Fibroblast of the aortic adventitia (primary cell): ENCODE results near the gene SYPL1. TPM values are rescaled to one million over a fixed set of nuclear protein-coding genes. Genes with fewer than 3 reads are reported as not detected.

ENCODE experiments used
- DNase-seq: peaks from one replicate; pipeline ENCODE4 v3.0.0-alpha.2; 2010; ENCODE audit warnings: low read depth
- H3K4me3 ChIP-seq: 2 replicates; pipeline ENCODE4 v1.5.1; 2011; ENCODE audit warnings: low read depth, mild to moderate bottlenecking, control low read depth, low read length, moderate library complexity
- total RNA-seq: library from RNA; depleted of rRNA; stranded (reverse); fragments of >200 nt; gene quantifications from 2 replicates; pipeline ENCODE4 v1.2.3, GENCODE V29; 2012; ENCODE audit warnings: low replicate concordance
- TF ChIP-seq, protein P1 (sequence below): IDR thresholded peaks from 2 replicates; pipeline ENCODE4 v1.5.1; 2011; ENCODE audit warnings: mild to moderate bottlenecking, low read length, control low read depth, inconsistent platforms; ENCODE audit not compliant: insufficient read depth

The SYPL1 gene
- total RNA-seq, 1 donor: 69.5 TPM

DNA sequence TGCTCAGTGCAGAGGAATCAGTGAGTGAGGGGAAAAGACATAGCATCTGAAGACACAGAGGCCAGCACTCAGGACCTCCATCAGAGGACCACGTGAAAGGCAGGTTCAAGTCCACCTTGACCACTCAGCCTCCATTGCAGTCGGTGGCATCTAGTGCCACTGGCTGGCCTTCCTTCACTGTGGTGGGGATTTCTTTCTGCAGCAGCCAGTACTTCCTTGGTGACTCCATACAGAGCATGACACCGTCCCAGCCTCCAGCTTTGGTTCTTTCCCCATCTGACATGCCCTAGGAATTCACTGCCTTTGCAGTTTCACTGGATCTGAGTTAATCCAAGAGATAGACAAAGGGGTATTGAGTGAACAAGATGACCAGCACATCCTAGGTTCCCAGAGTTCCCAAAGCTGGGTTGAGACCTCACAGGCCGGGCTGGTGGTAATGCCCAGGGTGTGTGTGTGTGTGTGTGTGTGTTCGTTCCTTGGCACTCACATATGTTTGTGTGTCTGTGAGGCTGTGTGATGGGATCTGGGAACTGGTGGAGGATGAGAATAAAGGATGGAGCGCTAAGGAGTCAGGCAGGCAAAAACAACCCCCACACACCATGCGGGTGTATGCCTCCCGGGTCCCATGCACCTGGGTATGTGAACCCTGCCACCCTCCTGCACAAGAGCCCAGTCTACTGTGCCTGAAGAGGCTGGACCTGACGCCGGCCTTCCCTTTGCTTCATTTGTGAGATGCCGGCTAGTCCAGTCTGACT is 57.8 kb downstream of the SYPL1 start:
- TF ChIP-seq, protein P1, sequence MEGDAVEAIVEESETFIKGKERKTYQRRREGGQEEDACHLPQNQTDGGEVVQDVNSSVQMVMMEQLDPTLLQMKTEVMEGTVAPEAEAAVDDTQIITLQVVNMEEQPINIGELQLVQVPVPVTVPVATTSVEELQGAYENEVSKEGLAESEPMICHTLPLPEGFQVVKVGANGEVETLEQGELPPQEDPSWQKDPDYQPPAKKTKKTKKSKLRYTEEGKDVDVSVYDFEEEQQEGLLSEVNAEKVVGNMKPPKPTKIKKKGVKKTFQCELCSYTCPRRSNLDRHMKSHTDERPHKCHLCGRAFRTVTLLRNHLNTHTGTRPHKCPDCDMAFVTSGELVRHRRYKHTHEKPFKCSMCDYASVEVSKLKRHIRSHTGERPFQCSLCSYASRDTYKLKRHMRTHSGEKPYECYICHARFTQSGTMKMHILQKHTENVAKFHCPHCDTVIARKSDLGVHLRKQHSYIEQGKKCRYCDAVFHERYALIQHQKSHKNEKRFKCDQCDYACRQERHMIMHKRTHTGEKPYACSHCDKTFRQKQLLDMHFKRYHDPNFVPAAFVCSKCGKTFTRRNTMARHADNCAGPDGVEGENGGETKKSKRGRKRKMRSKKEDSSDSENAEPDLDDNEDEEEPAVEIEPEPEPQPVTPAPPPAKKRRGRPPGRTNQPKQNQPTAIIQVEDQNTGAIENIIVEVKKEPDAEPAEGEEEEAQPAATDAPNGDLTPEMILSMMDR: no peak
- DNase-seq: no peak
- no peak overlapping the region for H3K4me3 ChIP-seq

DNA sequence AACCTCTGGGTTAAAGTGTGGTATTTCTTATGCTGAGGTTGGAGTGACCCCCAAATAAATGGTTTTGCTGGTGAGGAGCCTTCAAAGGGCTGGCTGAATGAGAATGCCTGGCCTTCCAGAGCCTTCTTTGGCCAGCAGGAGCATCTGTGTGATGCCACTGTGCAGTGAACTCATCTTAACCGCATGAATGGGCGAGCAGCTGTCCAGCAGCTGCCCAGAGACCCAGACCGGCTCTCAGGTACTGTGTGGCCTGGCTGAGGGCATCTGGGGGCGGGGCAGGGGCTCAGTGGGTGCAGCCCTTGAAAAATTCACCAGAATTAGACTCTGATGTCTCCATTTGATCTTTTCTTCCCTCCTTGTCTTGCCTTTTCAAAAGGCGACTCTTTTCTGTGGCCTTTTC is 59.0 kb downstream of the SYPL1 start:
- TF ChIP-seq, protein P1: no peak
- DNase-seq: no peak

DNA sequence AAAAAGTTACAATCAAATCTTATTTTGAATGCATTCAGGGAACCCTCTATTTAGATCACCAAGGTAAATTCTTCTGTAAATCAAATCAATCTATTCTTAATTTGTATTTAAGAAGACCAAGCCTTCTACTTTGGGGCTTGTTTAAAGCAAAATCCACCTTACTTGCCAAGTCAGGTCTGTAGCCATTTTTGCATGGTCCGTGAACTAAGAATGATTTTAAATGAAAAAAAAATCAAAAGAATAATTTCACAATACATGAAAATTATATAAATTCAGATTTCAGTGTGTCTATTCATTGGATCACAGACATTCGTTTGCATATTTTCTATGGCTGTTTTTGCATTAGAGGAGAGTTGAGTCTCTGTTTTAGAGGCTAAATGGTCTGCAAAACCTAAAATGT is 59.4 kb downstream of the SYPL1 start:
- DNase-seq: no peak
- TF ChIP-seq, protein P1: no peak
- H3K4me3 ChIP-seq: no peak overlapping the region

More for the DNA sequence above, 59.0 kb downstream of the SYPL1 start:
- no peak overlapping the region for H3K4me3 ChIP-seq

DNA sequence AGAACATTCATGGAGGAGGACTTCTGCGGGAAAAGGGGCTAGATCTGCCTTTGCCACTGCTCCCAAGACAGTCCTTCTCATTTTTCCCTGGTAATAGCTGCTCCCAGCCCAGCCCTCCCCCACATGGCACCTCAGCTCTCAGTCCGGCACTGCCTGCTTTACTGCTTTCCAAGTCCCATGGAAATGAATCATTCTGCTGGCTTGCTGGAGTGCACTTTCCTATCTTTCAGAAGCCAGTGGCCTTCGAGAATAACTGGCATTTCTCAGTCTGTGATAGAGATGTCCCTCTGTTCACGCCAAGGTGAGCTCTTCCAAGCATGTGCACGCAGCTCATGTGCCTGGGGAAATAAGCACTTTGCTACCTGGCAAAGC is 61.4 kb downstream of the SYPL1 start:
- H3K4me3 ChIP-seq: peak overlapping the region; percentile 14
- DNase-seq: peak; percentile 77
- TF ChIP-seq, protein P1: no peak

DNA sequence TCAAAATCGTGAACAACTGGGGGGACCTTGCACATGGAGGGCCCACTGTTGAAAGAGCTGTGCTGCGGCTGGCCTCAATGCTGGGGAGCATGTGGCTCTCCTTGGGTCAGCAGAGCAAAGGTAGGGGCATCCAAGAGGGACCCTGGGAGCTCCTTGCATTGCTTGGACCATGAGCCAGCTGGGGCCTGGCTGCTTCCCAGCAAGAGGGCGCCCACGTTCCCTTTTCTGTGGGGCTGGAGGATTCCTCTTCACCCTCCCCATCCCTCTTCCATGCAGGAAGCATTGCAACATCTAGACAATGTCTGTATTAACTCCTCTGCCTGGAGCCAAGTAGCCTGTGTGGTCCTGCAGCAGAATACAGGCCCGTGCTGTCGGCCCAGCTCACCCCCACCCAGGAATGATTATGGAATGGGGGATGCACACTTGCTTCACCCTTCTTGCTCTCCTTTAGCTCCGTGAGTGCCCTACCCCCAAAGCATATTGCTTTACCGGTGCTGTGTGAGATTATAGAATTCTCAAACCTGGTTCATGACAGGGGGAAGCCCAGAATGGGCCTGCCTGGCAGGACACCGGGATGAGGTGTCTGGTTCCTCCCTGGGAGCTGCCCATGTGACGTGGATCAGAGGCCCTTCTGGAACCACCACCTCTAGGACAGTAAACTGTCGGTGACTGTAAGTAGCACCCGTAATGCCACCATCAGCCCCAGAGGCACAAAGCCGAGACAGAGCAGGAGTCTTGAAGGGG is 61.9 kb downstream of the SYPL1 start:
- no peak overlapping the region for H3K4me3 ChIP-seq
- DNase-seq: peak; percentile 79
- TF ChIP-seq, protein P1: peak; percentile 15

DNA sequence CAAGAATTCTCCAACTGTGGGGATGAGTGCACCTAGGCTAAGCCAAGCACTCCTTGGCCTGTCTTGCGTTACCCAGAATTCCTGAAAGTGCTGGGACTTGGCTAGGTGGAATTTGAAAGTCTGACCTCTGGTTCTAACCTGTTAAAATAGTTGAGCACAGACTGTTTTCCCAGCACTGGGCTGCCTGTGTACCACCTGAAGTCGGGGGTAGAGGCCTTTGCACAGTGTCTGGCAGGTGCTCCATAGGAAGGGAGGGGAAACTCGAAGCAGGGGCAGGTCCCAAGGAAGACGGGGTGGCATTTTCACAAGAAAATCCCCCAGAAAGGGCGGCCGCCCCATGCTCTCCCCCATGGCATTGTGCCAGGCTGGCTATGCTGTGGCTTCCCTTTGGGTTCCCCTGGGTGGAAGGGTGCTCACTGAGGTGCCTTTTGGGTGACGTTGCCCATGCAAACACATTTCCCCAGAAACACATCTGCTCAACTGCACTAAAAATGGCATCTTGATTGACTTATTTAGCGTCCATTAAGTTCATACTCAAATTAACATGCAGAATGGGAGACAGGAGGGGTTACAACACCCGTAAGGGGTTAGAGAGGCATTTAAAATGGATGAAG is 62.9 kb downstream of the SYPL1 start:
- no peak overlapping the region for H3K4me3 ChIP-seq
- no peak for DNase-seq
- TF ChIP-seq, protein P1: no peak
